HG02943 (cell line): ENCODE measurements around the gene ARHGAP6.

Source experiments
- ATAC-seq: cut with Tn5 transposase; IDR thresholded peaks from one replicate; pipeline ENCODE4 v1.9.1; 2021; ENCODE audit warnings: mild to moderate bottlenecking, low read depth, moderate library complexity; ENCODE audit not compliant: unreplicated experiment

ARHGAP6 gene

GRCh38 chrX:11336201-11336600, 329.5 kb downstream of the ARHGAP6 start:
- no peak for ATAC-seq

- ATAC-seq = no peak
These were observed 331.6 kb downstream of the ARHGAP6 start for GRCh38 chrX:11334165-11334564.

GRCh38 chrX:11331788-11332187, 333.9 kb downstream of the ARHGAP6 start:
- ATAC-seq = no peak

- no peak for ATAC-seq
These were observed 336.7 kb downstream of the ARHGAP6 start for GRCh38 chrX:11329021-11329420.

GRCh38 chrX:11328134-11328533, 337.6 kb downstream of the ARHGAP6 start:
- ATAC-seq = no peak

GRCh38 chrX:11321986-11322385, 343.7 kb downstream of the ARHGAP6 start:
- no peak for ATAC-seq

GRCh38 chrX:11319806-11320520, 345.8 kb downstream of the ARHGAP6 start:
- ATAC-seq = no peak

- ATAC-seq = no peak
These were observed 354.0 kb downstream of the ARHGAP6 start for GRCh38 chrX:11311706-11312105.

GRCh38 chrX:11309220-11309619, 356.5 kb downstream of the ARHGAP6 start:
- no peak for ATAC-seq

GRCh38 chrX:11305641-11306040, 360.1 kb downstream of the ARHGAP6 start:
- ATAC-seq = no peak

- ATAC-seq = no peak
These were observed 360.9 kb downstream of the ARHGAP6 start for GRCh38 chrX:11304829-11305228.

GRCh38 chrX:11298600-11298999, 367.1 kb downstream of the ARHGAP6 start:
- no peak for ATAC-seq

- no peak for ATAC-seq
These were observed 369.7 kb downstream of the ARHGAP6 start for GRCh38 chrX:11296051-11296450.

GRCh38 chrX:11293113-11293512, 372.6 kb downstream of the ARHGAP6 start, which contains the start of gene AMELX:
Gene AMELX, plus strand, starts transcription at chrX:11293413. Its CDS starts 1,376 bp downstream, at chrX:11294789.
- ATAC-seq = no peak

- ATAC-seq = no peak
These were observed 375.2 kb downstream of the ARHGAP6 start for GRCh38 chrX:11290416-11291102.

- ATAC-seq = no peak
These were observed 378.2 kb downstream of the ARHGAP6 start for GRCh38 chrX:11287505-11287904.

GRCh38 chrX:11285651-11286050, 380.1 kb downstream of the ARHGAP6 start:
- ATAC-seq = no peak

GRCh38 chrX:11282043-11282442, 383.7 kb downstream of the ARHGAP6 start:
- ATAC-seq = no peak

GRCh38 chrX:11273544-11273943, 392.2 kb downstream of the ARHGAP6 start:
- no peak for ATAC-seq

- ATAC-seq = no peak
These were observed 392.9 kb downstream of the ARHGAP6 start for GRCh38 chrX:11272863-11273262.

GRCh38 chrX:11272290-11272689, 393.4 kb downstream of the ARHGAP6 start:
- no peak for ATAC-seq

- ATAC-seq = no peak
These were observed 395.7 kb downstream of the ARHGAP6 start for GRCh38 chrX:11269996-11270395.
